ENCODE measurements around the gene PCDHGA6. TPM values are rescaled to one million over a fixed set of nuclear protein-coding genes. Genes with fewer than 3 reads are reported as not detected.
"Not testable (repeated sequence)": the region's sequence is repeated elsewhere in the genome, so short reads cannot be mapped to it uniquely, and the experiment has no call there.

PCDHGA6 gene
- total RNA-seq, 4 donors from 2014 or later: 5.6 to 7.3 (median 5.8) TPM

GRCh38 chr5:141389153-141390042 is 15.7 kb downstream of the PCDHGA6 start:
- H3K9me3 ChIP-seq: no peaks in the 10 kb centered on the region

GRCh38 chr5:141392429-141393198 is 18.9 kb downstream of the PCDHGA6 start, which contains the start of gene PCDHGA8:
Gene PCDHGA8, plus strand, starts transcription at chr5:141392633. Its CDS starts 181 bp downstream, at chr5:141392814.
- H3K36me3 ChIP-seq: no peaks in the 10 kb centered on the region
- no peak for DNase-seq
- H3K4me1 ChIP-seq: no peaks in the 10 kb centered on the region
- intact Hi-C loops (cut with DNase I): no loop called here
- H3K9me3 ChIP-seq: no peaks in the 10 kb centered on the region
- no peak for TF ChIP-seq CTCF (IDR thresholded peaks at IDR 0.05)
- 24 to 29% methylated on average over 38 of the region's 38 CpGs for WGBS, 2 donors
- H3K27ac ChIP-seq: no peak within 1 kb of the TSS
- H3K4me3 ChIP-seq (replicated peaks in 1 of 3): no peak within 1 kb of the TSS
- H3K27me3 ChIP-seq: no peaks in the 10 kb centered on the region

More at GRCh38 chr5:141389153-141390042, 15.7 kb downstream of the PCDHGA6 start:
- no peaks in the 10 kb centered on the region for H3K4me1 ChIP-seq
- intact Hi-C loops (cut with DNase I): no loop called here
- no peak for DNase-seq
- H3K4me3 ChIP-seq (replicated peaks in 1 of 3): no peak overlapping the region
- TF ChIP-seq CTCF (IDR thresholded peaks at IDR 0.05): no peak
- no peak for TF ChIP-seq POLR2A (IDR thresholded peaks at IDR 0.05)
- no peak overlapping the region for H3K27ac ChIP-seq
- no peaks in the 10 kb centered on the region for H3K27me3 ChIP-seq
- no peaks in the 10 kb centered on the region for H3K36me3 ChIP-seq
- 28 to 50% methylated on average over 32 to 60 of the region's 77 CpGs for WGBS, 2 donors

- intact Hi-C loops (cut with DNase I): no loop called here
- no peak overlapping the region for H3K27ac ChIP-seq
- DNase-seq: no peak
- H3K36me3 ChIP-seq: no peaks in the 10 kb centered on the region
- no peaks in the 10 kb centered on the region for H3K27me3 ChIP-seq
- WGBS, 2 donors: 39 to 40% methylated on average over 19 of the region's 21 CpGs
- TF ChIP-seq POLR2A (IDR thresholded peaks at IDR 0.05) (no peak), CTCF (IDR thresholded peaks at IDR 0.05) (no peak)
- no peaks in the 10 kb centered on the region for H3K9me3 ChIP-seq
- no peak overlapping the region for H3K4me3 ChIP-seq (replicated peaks in 1 of 3)
- H3K4me1 ChIP-seq: no peaks in the 10 kb centered on the region
These were observed 19.6 kb downstream of the PCDHGA6 start for GRCh38 chr5:141393267-141393666.

GRCh38 chr5:141394401-141395187 is 20.9 kb downstream of the PCDHGA6 start:
- H3K4me1 ChIP-seq; H3K36me3 ChIP-seq; intact Hi-C loops (cut with DNase I); DNase-seq; H3K9me3 ChIP-seq; H3K27ac ChIP-seq; H3K27me3 ChIP-seq; H3K4me3 ChIP-seq (replicated peaks in 1 of 3): not testable (repeated sequence)
- 27 to 37% methylated on average over 21 to 35 of the region's 53 CpGs for WGBS, 2 donors

Data from thyroid gland (tissue), 4 donors.